Liver (tissue), 9 donors: Measurements from ENCODE around the gene TBK1. TPM values are rescaled to one million over a fixed set of nuclear protein-coding genes. Genes with fewer than 3 reads are reported as not detected.

Experiments used
- DNase-seq: peaks from one replicate; pipeline ENCODE4 v3.0.0-alpha.2; 2017; ENCODE audit warnings: low spot score
- H3K27ac ChIP-seq, 2 donors: one replicate each; pipeline ENCODE4 v1.7.0; 2013; ENCODE audit warnings: inconsistent platforms in 2 of 2, low read length in 2 of 2, control low read depth in 1 of 2, low read depth in 1 of 2, mild to moderate bottlenecking in 1 of 2
- H3K27me3 ChIP-seq, 4 donors: one replicate each; pipeline versions ENCODE4 v1.6.1 to v1.7.0; 2013; ENCODE audit warnings: low read length in 3 of 4, inconsistent platforms in 1 of 4, mild to moderate bottlenecking in 1 of 4, moderate library complexity in 1 of 4; ENCODE audit not compliant: control insufficient read depth in 4 of 4, insufficient read depth in 4 of 4
- H3K36me3 ChIP-seq, 4 donors: one replicate each; pipeline versions ENCODE4 v1.6.1 to v1.7.0; 2013; ENCODE audit warnings: low read length in 3 of 4, mild to moderate bottlenecking in 3 of 4, low read depth in 1 of 4, moderate library complexity in 1 of 4; ENCODE audit not compliant: control insufficient read depth in 4 of 4, insufficient read depth in 3 of 4
- H3K4me1 ChIP-seq, 4 donors: one replicate each; pipeline versions ENCODE4 v1.6.1 to v1.7.0; 2013; ENCODE audit warnings: low read length in 3 of 4, mild to moderate bottlenecking in 3 of 4, moderate library complexity in 1 of 4; ENCODE audit not compliant: control insufficient read depth in 4 of 4, insufficient read depth in 4 of 4
- H3K4me3 ChIP-seq, 3 donors: one replicate each; pipeline versions ENCODE4 v1.6.1 to v1.7.0; 2013; ENCODE audit warnings: low read length in 3 of 3, control low read depth in 1 of 3, low read depth in 1 of 3, mild to moderate bottlenecking in 1 of 3
- H3K9ac ChIP-seq, 2 donors: one replicate each; pipeline ENCODE4 v1.7.0; 2013; ENCODE audit warnings: low read length in 2 of 2, mild to moderate bottlenecking in 2 of 2, moderate library complexity in 2 of 2, control low read depth in 1 of 2, low read depth in 1 of 2
- H3K9me3 ChIP-seq, 4 donors: one replicate each; pipeline versions ENCODE4 v1.6.1 to v1.7.0; 2013; ENCODE audit warnings: low read length in 3 of 4; ENCODE audit not compliant: control insufficient read depth in 4 of 4
- FOXA1 ChIP-seq: IDR thresholded peaks from 2 replicates; pipeline ENCODE4 v1.6.1; 2016; ENCODE audit warnings: antibody characterized with exemption
- FOXA2 ChIP-seq: IDR thresholded peaks from 2 replicates; pipeline ENCODE4 v1.6.1; 2016; ENCODE audit warnings: antibody characterized with exemption
- GABPA ChIP-seq, 2 donors: IDR thresholded peaks in 1 of 2; conservative IDR thresholded peaks in 1 of 2; 2 replicates each; pipeline ENCODE4 v1.6.1; 2016; ENCODE audit warnings: antibody characterized with exemption in 2 of 2, mild to moderate bottlenecking in 1 of 2, moderate library complexity in 1 of 2
- HNF4A ChIP-seq, 2 donors: conservative IDR thresholded peaks; 2 replicates each; pipeline ENCODE4 v1.6.1; 2016; ENCODE audit warnings: antibody characterized with exemption in 2 of 2, mild to moderate bottlenecking in 2 of 2
- HNF4G ChIP-seq: IDR thresholded peaks from 2 replicates; pipeline ENCODE4 v1.6.1; 2016; ENCODE audit warnings: antibody characterized with exemption
- JUND ChIP-seq, 2 donors: IDR thresholded peaks; 2 replicates each; pipeline ENCODE4 v1.6.1; 2016; ENCODE audit warnings: antibody characterized with exemption in 2 of 2
- MAX ChIP-seq: IDR thresholded peaks from 2 replicates; pipeline ENCODE4 v1.6.1; 2016; ENCODE audit warnings: antibody characterized with exemption
- RAD21 ChIP-seq, 2 donors: IDR thresholded peaks; 2 replicates each; pipeline ENCODE4 v1.6.1; 2016; ENCODE audit warnings: antibody characterized with exemption in 2 of 2, mild to moderate bottlenecking in 2 of 2
- SP1 ChIP-seq: IDR thresholded peaks from 2 replicates; pipeline ENCODE4 v1.6.1; 2018; ENCODE audit warnings: antibody characterized with exemption, mild to moderate bottlenecking
- TAF1 ChIP-seq: conservative IDR thresholded peaks from 2 replicates; pipeline ENCODE4 v1.6.1; 2016; ENCODE audit warnings: antibody characterized with exemption, mild to moderate bottlenecking
- YY1 ChIP-seq: IDR thresholded peaks from 2 replicates; pipeline ENCODE4 v1.6.1; 2016; ENCODE audit warnings: antibody characterized with exemption, mild to moderate bottlenecking
- ZBTB33 ChIP-seq: IDR thresholded peaks from 2 replicates; pipeline ENCODE4 v1.6.1; 2016; ENCODE audit warnings: antibody characterized with exemption
- WGBS: extraction: QIAGEN DNeasy Blood & Tissue Kit; methylation state at CpG from one replicate; pipeline ENCODE4 v1.1.7; 2013; 5-methylcytosine and 5-hydroxymethylcytosine counted together
- polyA plus RNA-seq, 2 donors: library from polyadenylated mRNA; stranded (reverse) in 1 of 2; unstranded in 1 of 2; fragments of 200-250 nt in 1 of 2; fragments of >200 nt in 1 of 2; fragmentation: Nextera tagmentation in 1 of 2; extraction: Ambion mirVana in 1 of 2; gene quantifications; one replicate each; pipeline versions ENCODE4 v1.2.1 to v1.2.3, GENCODE V29; 2013 to 2015
- total RNA-seq, 2 donors: library from RNA; depleted of rRNA; stranded (reverse); fragments of >200 nt; gene quantifications; one replicate each; pipeline ENCODE4 v1.2.3, GENCODE V29; 2014
- donor health status: healthy.
- donor health status: healthy.
- donor health status: healthy.
- donor health status: healthy.
- donor health status: healthy.

TBK1 gene
- total and polyA plus RNA-seq, 4 donors: 7.6 to 20.7 (median 13.9) TPM

- peaks cover 12 to 52% (median 49%) of the 10 kb centered on the region in 4 donors for H3K36me3 ChIP-seq
- no peak for DNase-seq
- no peaks in the 10 kb centered on the region for H3K27me3 ChIP-seq
- H3K27ac ChIP-seq: no peak overlapping the region
- TF ChIP-seq HNF4A (conservative IDR thresholded peaks at IDR 0.05) (no peak), JUND (IDR thresholded peaks at IDR 0.05) (no peak), TAF1 (no peak), FOXA2 (no peak), YY1 (no peak), HNF4G (no peak), MAX (no peak), SP1 (no peak)
- H3K4me1 ChIP-seq: no peaks in the 10 kb centered on the region
- no peak overlapping the region for H3K4me3 ChIP-seq
- H3K9me3 ChIP-seq: no peaks in the 10 kb centered on the region
- no peak overlapping the region for H3K9ac ChIP-seq
- 89% methylated on average over 5 of the region's 5 CpGs for WGBS
Observed at GRCh38 chr12:64494998-64495729, 43.2 kb downstream of the TBK1 start.

- no peak for DNase-seq
- Histone ChIP-seq H3K9ac (no peak overlapping the region), H3K4me1 (no peaks in the 10 kb centered on the region), H3K27me3 (no peaks in the 10 kb centered on the region), H3K9me3 (no peaks in the 10 kb centered on the region), H3K36me3 (peaks cover 12 to 48% (median 44%) of the 10 kb centered on the region in 4 donors), H3K27ac (no peak overlapping the region), H3K4me3 (no peak overlapping the region)
- WGBS: 98% methylated on average over 2 of the region's 2 CpGs
- TF ChIP-seq RAD21 (IDR thresholded peaks at IDR 0.05): no peak
- no peak for TF ChIP-seq MAX
Observed at GRCh38 chr12:64496839-64497400, 45.0 kb downstream of the TBK1 start.

GRCh38 chr12:64497484-64497883, 45.6 kb downstream of the TBK1 start:
- H3K9ac ChIP-seq: no peak overlapping the region
- no peaks in the 10 kb centered on the region for H3K4me1 ChIP-seq
- no peaks in the 10 kb centered on the region for H3K9me3 ChIP-seq
- WGBS: 89% methylated on average over 1 of the region's 1 CpG
- no peak for DNase-seq
- H3K36me3 ChIP-seq: peaks cover 12 to 47% (median 42%) of the 10 kb centered on the region in 4 donors
- TF ChIP-seq GABPA (IDR thresholded peaks at IDR 0.05 in 1 of 2, conservative IDR thresholded peaks at IDR 0.05 in 1 of 2) (no peak), ZBTB33 (no peak), MAX (no peak), FOXA1 (no peak)
- H3K27ac ChIP-seq: no peak overlapping the region
- H3K27me3 ChIP-seq: no peaks in the 10 kb centered on the region
- H3K4me3 ChIP-seq: no peak overlapping the region
